AG09319 (cell line): Measurements from ENCODE around the gene PPP3CB.

Source experiments
- DNase-seq: peaks from one replicate; pipeline ENCODE4 v3.0.0-alpha.2; 2010; ENCODE audit warnings: low read depth; ENCODE audit errors: extremely low read depth
- CTCF ChIP-seq: IDR thresholded peaks from 2 replicates; pipeline ENCODE4 v1.5.1; 2011; ENCODE audit warnings: low read depth, mild to moderate bottlenecking, inconsistent platforms, low read length, moderate library complexity

Gene PPP3CB

GRCh38 chr10:73501651-73502050 lies 5.8 kb upstream of the PPP3CB start:
- TF ChIP-seq CTCF = no peak
- no peak for DNase-seq

- TF ChIP-seq CTCF = no peak
Measured at GRCh38 chr10:73497623-73498022, 1.8 kb upstream of the PPP3CB start.

GRCh38 chr10:73495226-73495883 lies 469 bp downstream of the PPP3CB start:
- TF ChIP-seq CTCF = no peak
- peak; percentile 75 for DNase-seq

More at GRCh38 chr10:73497623-73498022, 1.8 kb upstream of the PPP3CB start:
- no peak for DNase-seq

GRCh38 chr10:73494877-73495225 lies 973 bp downstream of the PPP3CB start:
- no peak for DNase-seq
- no peak for TF ChIP-seq CTCF

- DNase-seq = no peak
- no peak for TF ChIP-seq CTCF
Measured at GRCh38 chr10:73494213-73494612, 1.6 kb downstream of the PPP3CB start.

GRCh38 chr10:73493781-73494180 lies 2.0 kb downstream of the PPP3CB start:
- DNase-seq = no peak
- TF ChIP-seq CTCF = no peak

- TF ChIP-seq CTCF = no peak
- no peak for DNase-seq
Measured at GRCh38 chr10:73486601-73487000, 9.2 kb downstream of the PPP3CB start.
